GM21619 (cell line): ENCODE results near the gene PHF14.

Source experiments
- ATAC-seq: cut with Tn5 transposase; IDR thresholded peaks from one replicate; pipeline ENCODE4 v1.9.1; 2021; ENCODE audit not compliant: unreplicated experiment

PHF14 gene

DNA sequence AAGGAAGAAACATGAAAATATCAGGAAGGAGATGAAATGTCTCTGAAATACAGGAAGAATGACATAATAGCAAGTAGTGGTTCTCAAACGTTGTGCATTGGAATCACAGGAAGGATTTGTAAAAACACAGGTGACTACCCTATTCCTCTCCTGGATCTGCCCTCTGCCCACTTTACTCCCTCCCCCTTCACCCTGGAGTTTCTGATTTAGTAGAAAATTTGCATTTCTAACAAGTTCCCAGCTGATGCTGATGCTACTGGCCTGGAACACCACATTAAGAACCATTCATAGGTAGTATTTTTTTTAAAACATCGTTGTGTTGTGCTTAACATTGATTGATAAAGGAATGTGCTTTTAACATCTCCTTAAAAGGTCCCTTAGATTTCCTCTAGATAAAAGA lies 130.9 kb downstream of the PHF14 start:
- ATAC-seq = no peak

DNA sequence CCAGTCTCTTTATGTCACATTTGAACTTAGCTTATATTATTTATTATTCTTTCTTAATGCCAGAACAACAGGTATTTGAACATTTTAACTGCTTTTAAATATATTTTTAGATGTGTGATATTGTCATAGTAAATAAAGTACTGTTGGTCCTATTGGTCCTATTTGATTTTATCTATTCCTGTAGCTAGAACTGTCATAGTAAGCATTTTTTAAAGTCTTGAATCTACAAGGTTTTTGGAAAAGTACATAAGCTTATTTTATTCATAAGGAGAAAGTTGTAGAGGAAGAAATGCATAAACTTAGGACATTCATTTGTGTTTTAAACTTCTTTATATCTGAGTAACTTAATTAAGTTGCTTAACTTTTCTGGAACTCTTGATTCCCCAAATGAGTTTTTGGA lies 136.0 kb downstream of the PHF14 start:
- ATAC-seq = no peak

DNA sequence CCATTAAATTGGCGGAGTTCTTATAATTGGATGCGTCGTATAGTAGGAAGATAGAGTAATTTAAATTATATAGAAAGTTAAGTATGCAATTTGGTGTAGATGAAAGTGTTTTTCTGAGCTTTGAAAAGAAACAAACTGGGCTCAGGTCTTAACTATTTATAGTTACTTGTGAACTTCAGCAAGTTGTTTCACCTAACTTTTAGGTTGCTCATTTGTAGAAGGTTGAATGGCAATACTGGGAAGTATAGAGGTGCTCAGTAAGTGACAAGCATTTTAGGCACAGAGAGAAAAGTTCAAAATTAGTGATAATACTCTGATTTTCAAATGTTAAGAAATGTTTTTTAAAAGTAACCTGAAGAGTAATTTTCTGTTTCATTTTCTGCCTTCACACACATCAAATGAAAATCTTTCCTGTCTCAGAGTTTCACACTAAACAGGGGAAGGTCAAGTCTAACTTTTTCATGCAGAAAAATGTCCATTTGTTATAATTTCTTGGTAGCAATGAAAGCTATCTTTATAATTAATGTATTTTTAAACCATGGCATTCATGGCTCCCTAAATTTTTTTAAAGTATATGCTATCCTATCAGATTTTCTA lies 146.5 kb downstream of the PHF14 start:
- ATAC-seq = peak; percentile 72

DNA sequence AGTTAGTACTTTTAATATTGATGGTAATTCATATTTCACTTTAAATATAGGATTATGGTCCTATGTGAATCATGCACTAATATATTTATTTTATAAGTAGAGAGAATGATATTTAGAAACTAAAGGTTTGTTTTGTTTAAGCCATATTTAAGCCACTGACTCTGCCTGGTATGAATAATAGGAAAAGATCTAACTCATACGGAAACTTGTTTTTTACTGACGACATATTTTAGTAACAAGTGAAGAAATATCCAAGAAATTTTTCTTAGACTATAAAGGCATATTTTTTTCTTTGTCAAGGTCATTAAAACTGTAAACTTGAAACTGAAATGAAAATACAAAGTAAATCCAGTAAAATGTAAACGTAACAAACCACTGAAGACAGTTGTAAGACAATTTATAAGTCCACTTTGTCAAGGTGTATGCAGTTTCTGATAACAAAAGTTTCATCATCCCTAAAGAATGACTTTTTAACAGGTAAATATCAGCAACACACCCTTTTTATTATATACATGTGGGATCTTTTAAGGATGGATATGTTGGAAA lies 147.1 kb downstream of the PHF14 start:
- no peak for ATAC-seq

DNA sequence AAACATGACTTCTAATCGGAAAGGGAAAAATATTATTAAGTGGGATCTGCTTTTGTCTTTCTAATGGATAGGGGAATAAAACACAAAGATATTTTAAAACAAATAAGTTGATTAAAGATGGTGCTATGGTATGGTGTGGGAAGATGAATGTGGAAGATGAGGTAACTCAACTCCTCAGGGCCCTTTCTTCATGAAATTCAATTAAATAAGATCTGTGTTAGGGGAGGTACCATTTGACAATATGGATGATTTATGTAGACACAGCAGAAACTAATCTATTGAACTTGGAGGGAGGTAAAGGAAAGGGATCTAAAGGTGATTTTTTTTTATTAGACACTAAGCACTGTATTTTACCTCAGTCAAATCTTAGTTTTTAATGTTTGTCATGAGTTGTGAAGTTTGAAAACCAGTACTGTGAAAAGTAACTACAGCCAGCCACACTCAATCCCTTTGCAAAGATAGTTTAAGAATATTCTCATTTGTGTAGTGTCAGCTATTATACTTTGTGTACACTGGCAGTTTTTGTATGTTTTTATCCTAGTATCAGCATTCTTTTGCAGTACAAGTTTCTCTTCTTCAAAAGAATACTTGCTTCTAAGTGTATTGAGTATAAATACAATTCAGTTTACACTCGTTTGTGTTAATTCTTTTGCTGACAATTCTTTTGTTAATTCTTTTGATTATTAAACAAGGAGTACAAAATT lies 151.3 kb downstream of the PHF14 start:
- ATAC-seq = no peak

DNA sequence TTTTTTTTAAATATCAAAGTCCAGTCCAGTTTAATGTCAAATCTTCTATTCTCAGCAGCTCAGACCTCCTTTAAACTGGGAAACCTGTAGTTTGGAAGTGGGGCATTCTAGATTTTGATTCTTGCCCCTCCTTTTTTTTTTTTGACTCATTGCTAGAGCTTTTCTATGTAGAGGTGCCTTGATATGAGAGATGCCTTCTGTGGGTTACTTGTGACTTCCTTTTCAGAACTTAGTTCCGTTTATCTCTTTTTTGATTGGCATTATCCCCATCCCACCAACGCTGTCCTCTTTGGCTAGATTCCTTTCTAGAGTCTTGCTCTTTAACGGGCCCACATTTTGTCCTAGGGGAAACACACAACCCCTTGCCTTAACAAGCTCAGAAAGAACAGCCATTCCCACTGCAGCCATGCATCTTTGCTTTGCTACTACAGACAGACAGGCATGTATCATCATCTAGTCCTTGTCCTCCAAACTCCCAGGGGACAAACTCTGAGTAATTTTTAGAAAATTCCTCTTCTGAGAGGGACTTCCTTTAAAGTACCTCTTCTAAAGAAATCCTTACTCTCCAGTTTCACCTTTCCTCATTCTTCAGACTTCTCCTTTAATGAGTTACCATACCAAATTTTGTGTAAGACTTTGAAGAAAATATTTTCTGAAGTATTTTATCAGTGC lies 153.6 kb downstream of the PHF14 start:
- no peak for ATAC-seq

DNA sequence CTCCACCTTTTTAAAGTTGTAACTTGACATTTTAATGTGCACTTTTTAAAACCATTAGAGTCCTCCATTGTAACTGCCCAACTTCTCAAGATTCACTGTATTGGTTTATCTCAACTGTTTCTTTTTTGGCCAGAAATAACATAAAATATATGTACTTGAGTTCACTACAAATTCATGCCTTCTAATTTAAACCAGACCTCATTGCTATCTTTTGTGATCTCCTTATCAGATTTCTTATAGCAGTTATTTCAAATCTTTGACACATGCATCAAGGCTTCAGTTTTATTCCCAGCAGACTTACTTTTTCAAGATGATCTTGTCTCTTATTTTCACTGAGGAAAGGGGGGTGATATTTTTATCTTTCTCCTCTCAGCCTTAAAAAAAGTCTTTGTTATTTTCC lies 154.3 kb downstream of the PHF14 start:
- ATAC-seq = no peak

DNA sequence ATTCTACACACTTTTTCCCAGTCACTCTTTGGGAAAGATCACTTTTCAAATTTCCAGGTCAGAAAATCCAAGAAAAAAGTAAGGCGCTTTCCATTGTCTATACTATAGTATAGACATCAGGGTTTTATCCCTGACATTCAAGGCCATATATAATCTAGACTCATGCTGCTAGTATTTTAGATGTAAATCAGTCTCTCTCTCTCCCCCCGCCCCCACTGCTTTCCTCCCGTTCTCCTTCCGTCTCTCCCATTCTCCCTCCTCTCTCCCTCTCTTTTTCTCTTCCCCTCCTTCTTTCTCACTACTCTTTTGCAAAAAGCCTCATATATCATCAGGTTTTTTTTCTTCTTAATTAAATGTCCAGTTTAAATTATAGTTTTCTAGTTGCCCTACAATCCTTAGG lies 154.8 kb downstream of the PHF14 start:
- no peak for ATAC-seq

DNA sequence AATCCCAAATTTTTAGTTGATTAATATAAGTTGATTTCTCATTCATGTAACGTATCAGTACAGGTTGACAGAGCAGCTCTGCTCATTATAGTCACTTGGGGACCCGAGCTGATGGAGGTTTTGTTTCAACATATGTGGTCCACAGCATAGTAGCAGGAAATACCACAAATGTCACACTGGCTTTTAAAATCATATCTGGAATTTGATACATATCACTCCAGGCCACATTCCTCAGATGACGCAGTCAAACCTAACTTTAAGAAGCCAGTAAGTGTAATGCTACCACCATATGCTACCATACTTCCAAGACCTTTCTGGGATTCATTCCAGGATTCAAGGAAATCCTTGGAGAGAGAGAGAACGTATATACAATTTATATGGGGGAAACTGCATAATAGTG lies 156.3 kb downstream of the PHF14 start:
- no peak for ATAC-seq

DNA sequence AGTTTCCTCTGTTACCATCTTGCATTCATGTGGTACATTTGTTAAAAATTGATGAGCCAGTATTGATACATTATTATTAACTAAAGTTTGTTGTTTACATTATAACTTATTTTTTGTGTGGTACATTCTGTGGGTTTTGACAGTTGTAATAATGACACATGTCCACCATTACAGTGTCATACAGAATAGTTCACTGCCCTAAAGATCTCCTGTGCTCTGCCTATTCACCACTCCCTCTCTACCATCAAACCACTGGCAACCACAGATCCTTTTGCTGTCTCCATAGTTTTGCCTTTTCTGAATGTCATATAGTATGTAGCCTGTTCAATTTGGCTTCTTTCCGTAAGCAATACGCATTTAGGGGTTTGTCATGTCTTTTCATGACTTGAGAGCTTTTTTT lies 156.9 kb downstream of the PHF14 start:
- ATAC-seq = no peak

DNA sequence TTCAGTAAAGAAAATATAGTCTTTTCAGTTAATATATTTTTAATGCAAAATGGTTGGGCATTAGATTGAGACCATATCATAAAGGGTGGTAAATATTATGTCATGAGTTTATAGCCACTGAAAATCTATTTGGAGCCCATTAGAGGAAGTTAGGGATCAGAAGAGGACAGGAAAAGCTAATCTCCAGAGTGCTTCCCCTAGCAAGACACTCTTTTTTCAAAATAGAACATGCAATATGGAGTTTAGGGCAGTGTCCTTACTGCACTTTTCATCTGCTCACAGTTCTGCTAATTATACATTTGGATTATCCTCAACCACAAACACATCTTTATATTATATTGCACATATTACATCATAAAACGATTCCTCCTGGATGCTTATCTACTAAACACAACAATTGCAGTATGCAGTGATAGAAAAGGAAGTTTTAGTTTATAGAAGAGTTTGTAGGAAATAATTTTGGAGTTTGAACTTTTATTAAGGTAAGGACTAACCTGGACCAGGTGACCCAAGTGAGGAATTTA lies 159.8 kb downstream of the PHF14 start:
- ATAC-seq = no peak

DNA sequence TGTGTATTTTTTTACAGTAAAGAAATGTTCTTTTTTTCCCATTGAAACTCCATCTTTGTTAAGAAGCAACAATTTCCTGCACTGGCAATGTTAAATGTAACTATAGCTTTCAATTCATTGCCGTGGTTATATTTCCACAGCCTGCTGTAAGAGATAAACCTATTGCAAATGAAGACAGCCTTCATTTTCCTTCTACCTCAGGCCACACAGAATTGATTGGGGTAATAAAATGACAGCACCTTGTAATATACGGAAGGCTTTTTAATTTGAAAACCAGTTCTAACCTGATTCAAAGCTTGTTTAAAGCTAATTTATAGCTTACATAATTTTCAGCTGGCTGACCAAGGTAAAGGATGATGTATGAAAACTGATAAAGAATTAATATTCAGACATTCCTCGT lies 161.9 kb downstream of the PHF14 start:
- no peak for ATAC-seq

DNA sequence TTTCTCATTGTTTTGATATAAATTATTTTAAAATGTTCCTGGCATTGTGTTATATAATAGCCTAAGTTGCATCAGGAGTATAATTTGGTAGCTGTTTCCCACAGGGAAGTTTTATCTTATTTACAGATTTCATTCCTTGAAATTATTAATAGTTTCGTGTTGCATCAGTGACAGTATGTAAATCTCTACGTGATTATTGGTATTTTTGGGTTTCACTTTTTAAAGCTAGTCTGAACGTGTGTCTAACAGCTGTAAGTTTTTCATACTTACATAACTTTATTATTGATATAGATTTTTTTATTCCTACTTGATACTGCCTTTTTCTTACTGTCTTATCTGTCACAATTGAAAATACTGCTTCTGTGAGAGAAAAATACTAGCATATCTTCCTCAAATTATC lies 167.9 kb downstream of the PHF14 start:
- no peak for ATAC-seq

DNA sequence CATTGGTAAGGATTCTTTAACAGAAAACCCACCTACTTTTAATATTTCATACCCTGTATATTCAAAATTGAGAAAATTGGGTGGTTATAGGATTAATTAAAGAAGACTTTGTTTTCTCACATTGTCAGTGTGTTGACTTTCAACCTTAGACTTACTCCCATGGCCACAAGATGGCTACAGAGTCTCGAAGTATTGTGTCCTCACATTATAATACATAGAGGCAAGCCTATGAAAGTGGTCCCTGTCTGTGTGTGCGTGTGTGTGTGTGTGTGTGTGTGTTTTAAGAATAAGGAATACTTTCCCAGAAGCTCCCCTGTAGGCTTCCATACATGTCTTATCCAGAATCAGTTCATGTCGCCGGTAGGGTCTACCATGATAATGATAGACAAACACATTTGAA lies 180.0 kb downstream of the PHF14 start:
- ATAC-seq = no peak

DNA sequence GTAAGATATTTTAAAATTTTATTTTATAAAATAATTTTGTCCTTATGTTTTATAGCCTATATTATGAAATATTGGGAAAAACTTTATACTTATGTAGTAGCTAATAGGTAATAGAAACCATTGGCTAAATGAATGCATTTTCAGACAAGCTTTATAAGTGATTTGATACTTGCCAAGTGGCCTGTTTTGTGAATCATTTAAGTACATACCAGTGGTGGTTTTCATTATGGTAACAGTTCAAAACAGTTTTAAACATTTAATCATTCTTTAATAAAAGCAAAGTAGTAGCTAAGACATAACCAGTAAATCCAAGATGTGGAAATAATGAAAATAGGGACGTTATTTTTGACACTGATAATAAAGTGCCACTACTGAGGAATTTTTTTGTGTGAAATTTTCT lies 182.2 kb downstream of the PHF14 start:
- ATAC-seq = no peak

DNA sequence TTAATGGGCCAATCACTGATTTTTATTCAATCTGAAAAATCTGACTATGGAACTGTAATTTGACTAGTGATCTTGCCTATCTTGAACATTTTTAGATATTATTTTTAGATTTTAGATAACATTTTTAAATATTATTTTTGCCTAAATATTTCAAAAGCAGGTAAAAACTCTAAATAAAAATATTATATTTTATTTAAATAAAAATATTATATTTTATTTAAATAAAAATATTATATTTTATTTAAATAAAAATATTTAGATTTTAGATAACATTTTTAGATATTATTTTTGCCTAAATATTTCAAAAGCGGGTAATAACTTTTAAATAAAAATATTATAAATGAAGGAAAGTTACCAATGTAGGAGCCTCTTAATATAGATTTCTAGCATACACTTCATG lies 187.8 kb downstream of the PHF14 start:
- ATAC-seq = no peak

DNA sequence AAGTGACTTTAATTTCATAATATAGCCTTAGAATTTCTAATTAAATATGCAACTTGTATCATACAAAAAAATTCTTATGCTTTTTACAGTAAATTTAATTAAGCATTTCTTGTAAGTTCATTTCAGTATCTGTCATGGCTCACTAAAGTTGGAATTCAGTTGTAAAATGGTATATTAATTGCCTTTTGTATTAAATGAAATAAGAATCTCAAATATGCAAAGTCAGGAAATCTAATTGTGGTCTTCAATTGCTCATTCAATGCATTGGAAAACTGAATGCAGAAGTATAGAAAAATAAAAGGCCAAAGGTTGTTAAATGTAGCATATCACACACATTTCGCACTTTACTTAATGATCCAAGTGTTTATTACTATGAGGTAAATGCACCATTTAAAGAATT lies 189.5 kb downstream of the PHF14 start:
- no peak for ATAC-seq

DNA sequence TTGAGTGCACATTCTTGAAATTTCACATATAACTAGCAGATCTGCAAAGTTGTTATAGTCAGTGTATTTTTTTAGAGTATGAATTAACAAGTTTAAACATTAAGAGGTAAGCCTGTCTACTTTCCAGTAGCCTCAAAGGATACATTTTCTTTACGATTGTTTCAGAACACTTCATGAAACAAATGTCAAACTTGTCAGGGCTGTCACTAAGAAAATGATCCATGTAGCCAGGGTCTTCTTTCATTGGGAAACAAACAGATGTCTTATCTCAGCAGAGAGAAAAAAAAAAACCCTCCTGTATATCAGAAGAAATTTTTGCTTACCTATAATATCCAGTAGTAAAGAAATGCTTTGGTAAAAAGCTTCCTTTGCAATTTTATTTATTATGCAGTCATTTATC lies 192.4 kb downstream of the PHF14 start:
- no peak for ATAC-seq

DNA sequence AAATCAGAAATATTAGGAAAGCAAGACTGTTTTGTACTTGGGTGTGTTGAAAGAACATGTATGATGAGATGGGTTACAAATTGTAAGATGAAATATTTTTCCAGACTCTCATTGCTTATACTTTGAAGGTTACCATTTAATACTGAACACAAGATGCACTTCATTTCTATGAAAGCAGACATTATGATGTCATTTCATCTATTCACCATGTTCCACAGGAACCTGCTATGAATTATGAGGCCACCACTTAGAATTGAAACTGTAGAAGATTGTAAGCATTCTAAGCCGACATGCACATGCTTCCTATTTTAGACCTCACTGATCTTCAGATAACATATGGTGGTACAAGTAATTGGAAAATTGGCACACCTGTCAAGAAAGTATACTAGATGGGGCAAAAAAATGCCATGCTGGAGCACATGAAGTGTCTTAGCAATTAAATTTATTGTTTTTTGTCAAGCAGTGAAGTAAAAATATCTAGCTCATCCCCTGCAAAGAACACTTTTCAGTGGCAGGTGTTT lies 195.0 kb downstream of the PHF14 start:
- ATAC-seq = no peak

DNA sequence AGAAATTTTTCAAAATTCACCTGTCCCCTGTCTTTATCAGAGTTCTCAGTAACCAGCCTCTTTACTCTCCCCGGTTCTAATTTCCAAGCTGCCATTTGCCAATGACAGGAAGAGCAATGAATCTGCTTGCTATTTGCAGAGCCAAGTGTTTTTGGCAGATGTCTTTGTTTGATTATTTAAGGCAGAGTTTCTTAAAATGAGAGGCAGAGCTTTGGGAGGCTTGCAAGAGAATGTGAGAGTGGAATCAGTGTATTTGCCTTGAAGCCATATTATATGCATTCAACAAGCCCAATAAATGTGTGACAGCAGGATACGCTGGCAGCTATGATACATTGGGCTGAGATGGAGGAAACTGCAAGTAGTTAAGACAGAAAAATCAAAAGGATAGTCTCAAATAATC lies 196.5 kb downstream of the PHF14 start:
- ATAC-seq = no peak

DNA sequence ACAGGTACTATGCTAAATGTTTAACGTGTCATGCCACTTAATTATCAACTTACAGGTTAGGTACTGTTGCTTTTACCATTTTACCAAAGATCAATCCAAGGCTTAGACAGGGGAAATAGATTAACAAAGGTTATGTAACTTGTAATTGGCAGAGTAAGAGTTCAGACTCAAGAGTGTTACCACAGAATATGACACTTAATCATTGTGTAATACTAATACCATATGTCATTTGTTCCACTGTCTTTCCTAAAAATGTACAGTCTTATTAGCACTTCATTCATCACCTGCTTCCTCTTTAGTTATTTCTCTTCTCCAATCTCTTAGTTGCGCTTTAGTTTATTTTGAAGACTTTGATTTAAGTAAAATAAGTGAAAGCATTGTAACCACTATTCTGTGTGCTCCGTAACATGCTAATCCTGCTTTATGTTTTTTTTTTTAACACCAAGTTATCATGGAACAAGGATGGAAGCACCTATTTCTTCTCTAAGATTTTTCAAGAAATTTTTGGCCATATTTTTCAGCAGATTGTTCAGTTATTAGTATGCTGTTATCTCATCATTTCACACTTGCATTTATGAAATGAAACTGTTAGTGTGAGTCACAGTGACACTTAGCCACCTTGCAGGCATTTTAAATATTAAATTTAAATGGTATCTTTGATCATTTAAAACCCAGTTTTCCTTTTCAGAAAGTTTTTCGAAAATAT lies 197.3 kb downstream of the PHF14 start:
- ATAC-seq = no peak
